OCI-LY1 (cell line): ENCODE results near the gene COX6A2.

Experiments
- CTCF ChIP-seq: fragments of 200-600 bp; sonication (generic), shearing (Covaris generic); IDR thresholded peaks from 2 replicates; pipeline ENCODE4 v1.5.1; 2017; ENCODE audit warnings: mild to moderate bottlenecking, antibody characterized with exemption, low read length, moderate library complexity, mixed read lengths
- EZH2 ChIP-seq: fragments of 200-600 bp; sonication (generic), shearing (Covaris generic); IDR thresholded peaks from 2 replicates; pipeline ENCODE4 v1.8.0; 2017; ENCODE audit warnings: borderline replicate concordance, mixed run types, mild to moderate bottlenecking, antibody characterized with exemption, low read length, moderate library complexity, mixed read lengths

GRCh38 chr16:31430380-31431052, 2.4 kb upstream of the COX6A2 start:
- TF ChIP-seq EZH2: no peak
- TF ChIP-seq CTCF: no peak
